Panc1 (cell line): Measurements from ENCODE around the gene MPI.

Source experiments
- POLR2AphosphoS5 ChIP-seq: IDR thresholded peaks from 2 replicates; pipeline ENCODE4 v1.6.1; 2012; ENCODE audit warnings: mild to moderate bottlenecking, low read depth, low read length, moderate library complexity
- SIN3A ChIP-seq: IDR thresholded peaks from 2 replicates; pipeline ENCODE4 v1.6.1; 2012; ENCODE audit warnings: low read depth, mild to moderate bottlenecking, low read length, moderate library complexity, borderline replicate concordance; ENCODE audit not compliant: insufficient read depth
- TCF7L2 ChIP-seq: IDR thresholded peaks from 2 replicates; pipeline ENCODE4 v1.6.1; 2011; ENCODE audit warnings: mild to moderate bottlenecking, low read depth, low read length, inconsistent platforms
- TF ChIP-seq, protein P1 (sequence below): fragments of 450-650 bp; IDR thresholded peaks from 2 replicates; pipeline ENCODE4 v1.5.1; 2017; ENCODE audit warnings: mild to moderate bottlenecking
- TF ChIP-seq, protein P2 (sequence below), 2 experiments: IDR thresholded peaks; 2 replicates each; pipeline ENCODE4 v1.6.1; 2011 to 2012; ENCODE audit warnings: low read depth in 2 of 2, control low read depth in 1 of 2, low read length in 1 of 2, mild to moderate bottlenecking in 1 of 2, moderate library complexity in 1 of 2; ENCODE audit not compliant: insufficient read depth in 1 of 2

GRCh38 chr15:74890665-74890960, 771 bp downstream of the MPI start:
- TF ChIP-seq, protein P1, sequence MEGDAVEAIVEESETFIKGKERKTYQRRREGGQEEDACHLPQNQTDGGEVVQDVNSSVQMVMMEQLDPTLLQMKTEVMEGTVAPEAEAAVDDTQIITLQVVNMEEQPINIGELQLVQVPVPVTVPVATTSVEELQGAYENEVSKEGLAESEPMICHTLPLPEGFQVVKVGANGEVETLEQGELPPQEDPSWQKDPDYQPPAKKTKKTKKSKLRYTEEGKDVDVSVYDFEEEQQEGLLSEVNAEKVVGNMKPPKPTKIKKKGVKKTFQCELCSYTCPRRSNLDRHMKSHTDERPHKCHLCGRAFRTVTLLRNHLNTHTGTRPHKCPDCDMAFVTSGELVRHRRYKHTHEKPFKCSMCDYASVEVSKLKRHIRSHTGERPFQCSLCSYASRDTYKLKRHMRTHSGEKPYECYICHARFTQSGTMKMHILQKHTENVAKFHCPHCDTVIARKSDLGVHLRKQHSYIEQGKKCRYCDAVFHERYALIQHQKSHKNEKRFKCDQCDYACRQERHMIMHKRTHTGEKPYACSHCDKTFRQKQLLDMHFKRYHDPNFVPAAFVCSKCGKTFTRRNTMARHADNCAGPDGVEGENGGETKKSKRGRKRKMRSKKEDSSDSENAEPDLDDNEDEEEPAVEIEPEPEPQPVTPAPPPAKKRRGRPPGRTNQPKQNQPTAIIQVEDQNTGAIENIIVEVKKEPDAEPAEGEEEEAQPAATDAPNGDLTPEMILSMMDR = no peak
- TF ChIP-seq SIN3A (no peak), TCF7L2 (no peak), POLR2AphosphoS5 (no peak)
- TF ChIP-seq, protein P2, sequence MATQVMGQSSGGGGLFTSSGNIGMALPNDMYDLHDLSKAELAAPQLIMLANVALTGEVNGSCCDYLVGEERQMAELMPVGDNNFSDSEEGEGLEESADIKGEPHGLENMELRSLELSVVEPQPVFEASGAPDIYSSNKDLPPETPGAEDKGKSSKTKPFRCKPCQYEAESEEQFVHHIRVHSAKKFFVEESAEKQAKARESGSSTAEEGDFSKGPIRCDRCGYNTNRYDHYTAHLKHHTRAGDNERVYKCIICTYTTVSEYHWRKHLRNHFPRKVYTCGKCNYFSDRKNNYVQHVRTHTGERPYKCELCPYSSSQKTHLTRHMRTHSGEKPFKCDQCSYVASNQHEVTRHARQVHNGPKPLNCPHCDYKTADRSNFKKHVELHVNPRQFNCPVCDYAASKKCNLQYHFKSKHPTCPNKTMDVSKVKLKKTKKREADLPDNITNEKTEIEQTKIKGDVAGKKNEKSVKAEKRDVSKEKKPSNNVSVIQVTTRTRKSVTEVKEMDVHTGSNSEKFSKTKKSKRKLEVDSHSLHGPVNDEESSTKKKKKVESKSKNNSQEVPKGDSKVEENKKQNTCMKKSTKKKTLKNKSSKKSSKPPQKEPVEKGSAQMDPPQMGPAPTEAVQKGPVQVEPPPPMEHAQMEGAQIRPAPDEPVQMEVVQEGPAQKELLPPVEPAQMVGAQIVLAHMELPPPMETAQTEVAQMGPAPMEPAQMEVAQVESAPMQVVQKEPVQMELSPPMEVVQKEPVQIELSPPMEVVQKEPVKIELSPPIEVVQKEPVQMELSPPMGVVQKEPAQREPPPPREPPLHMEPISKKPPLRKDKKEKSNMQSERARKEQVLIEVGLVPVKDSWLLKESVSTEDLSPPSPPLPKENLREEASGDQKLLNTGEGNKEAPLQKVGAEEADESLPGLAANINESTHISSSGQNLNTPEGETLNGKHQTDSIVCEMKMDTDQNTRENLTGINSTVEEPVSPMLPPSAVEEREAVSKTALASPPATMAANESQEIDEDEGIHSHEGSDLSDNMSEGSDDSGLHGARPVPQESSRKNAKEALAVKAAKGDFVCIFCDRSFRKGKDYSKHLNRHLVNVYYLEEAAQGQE (IDR thresholded peaks at IDR 0.05; ENCODE audit: insufficient read depth in 1 of 2, low read depth in 2 of 2, low read length in 1 of 2) = no peak
